GM12892 (cell line): Measurements from ENCODE around the gene ZNRF3.

ENCODE experiments used
- DNase-seq: peaks from one replicate; pipeline ENCODE4 v3.0.0; 2011; ENCODE audit not compliant: insufficient read length
- FAIRE-seq: peaks from 2 replicates; lab custom pipeline; 2011; peaks lifted over from hg19 to GRCh38; lab: Jason Lieb, UNC
- POLR2A ChIP-seq: IDR thresholded peaks from 2 replicates; pipeline ENCODE4 v1.6.1; 2011; ENCODE audit warnings: low read depth, low read length, control low read depth
- POLR2AphosphoS5 ChIP-seq: IDR thresholded peaks from 2 replicates; pipeline ENCODE4 v1.6.1; 2011; ENCODE audit warnings: low read depth, low read length, control low read depth
- TAF1 ChIP-seq: IDR thresholded peaks from 2 replicates; pipeline ENCODE4 v1.6.1; 2011; ENCODE audit warnings: low read depth, mild to moderate bottlenecking, control low read depth, low read length, borderline replicate concordance

Gene ZNRF3

GRCh38 chr22:28986366-28986765 lies 103.0 kb downstream of the ZNRF3 start:
- TF ChIP-seq POLR2AphosphoS5 (no peak), POLR2A (no peak), TAF1 (no peak)
- FAIRE-seq (no peak), DNase-seq (no peak)

DNA sequence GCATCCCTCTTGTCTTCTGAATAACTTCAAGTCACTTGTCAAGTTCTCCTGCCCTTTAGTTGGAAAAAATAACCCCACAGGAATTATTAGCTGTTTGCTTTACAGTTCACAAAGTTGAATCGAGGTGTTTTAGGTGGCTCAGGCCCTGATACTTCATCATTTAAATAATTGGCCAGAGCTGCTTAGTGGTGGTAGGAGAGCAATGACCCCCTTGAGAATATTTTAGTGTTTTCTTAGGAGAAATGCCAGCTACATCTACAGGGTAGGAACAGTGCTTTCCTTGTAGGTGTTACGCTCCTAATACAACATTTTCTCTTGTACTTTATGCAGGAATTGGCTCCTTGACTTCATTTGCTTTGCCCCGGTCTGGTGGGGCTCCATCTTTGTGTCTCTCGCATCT lies 105.1 kb downstream of the ZNRF3 start:
- no peak for TF ChIP-seq POLR2A
- no peak for TF ChIP-seq POLR2AphosphoS5
- TF ChIP-seq TAF1, result no peak
- DNase-seq (no peak), FAIRE-seq (no peak)

- FAIRE-seq (no peak), DNase-seq (no peak)
- TF ChIP-seq TAF1, result no peak
- TF ChIP-seq POLR2AphosphoS5, result no peak
These were observed 105.7 kb downstream of the ZNRF3 start for GRCh38 chr22:28989035-28989464.

DNA sequence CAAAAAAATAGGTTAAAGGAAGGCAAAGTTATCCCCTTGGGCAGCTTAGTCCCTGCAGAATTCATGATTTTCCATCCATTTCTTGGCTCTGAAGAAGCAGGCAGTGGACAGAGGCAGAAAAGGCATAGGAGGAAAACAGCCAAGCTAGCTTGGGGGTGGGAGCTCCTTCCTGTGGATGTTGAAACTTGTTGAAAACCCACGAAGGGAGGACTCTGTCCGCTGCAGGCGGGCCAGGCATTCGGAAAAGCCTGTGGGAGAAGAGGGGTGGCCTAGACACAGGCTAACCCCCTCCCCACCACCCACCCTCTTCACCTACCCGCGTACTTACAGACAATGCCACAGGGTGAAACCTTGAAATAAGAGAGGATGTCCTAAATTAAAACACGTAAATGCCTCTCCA lies 106.1 kb downstream of the ZNRF3 start:
- DNase-seq, result no peak
- no peak for TF ChIP-seq POLR2AphosphoS5
- TF ChIP-seq POLR2A, result no peak
- TF ChIP-seq TAF1, result no peak
- no peak for FAIRE-seq

GRCh38 chr22:28989912-28990311 lies 106.5 kb downstream of the ZNRF3 start:
- TF ChIP-seq POLR2A (no peak), TAF1 (no peak), POLR2AphosphoS5 (no peak)
- DNase-seq, result no peak
- FAIRE-seq, result no peak

GRCh38 chr22:28992565-28993356 lies 109.4 kb downstream of the ZNRF3 start:
- no peak for FAIRE-seq
- no peak for DNase-seq
- no peak for TF ChIP-seq POLR2AphosphoS5
- TF ChIP-seq POLR2A, result no peak
- TF ChIP-seq TAF1, result no peak

DNA sequence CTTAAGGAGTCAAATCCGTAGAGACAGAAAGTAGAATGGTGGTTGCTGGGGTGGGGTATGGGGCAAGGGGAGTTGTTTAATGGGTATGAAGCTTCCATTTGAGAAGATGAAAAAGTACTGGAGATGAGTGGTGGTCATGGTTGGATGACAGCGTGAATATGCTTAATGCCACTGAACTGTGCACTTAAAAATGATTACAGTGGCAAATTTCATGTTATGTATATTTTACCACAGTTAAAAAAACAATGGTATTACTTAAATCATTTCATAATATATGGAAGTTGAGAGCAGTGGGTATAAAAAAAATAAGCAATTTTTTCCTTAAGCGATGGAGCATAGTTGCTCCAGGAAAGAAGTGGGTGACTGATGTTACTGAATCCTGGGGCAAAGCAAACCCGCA lies 111.2 kb downstream of the ZNRF3 start:
- TF ChIP-seq POLR2A (no peak), POLR2AphosphoS5 (no peak), TAF1 (no peak)
- FAIRE-seq (no peak), DNase-seq (no peak)

DNA sequence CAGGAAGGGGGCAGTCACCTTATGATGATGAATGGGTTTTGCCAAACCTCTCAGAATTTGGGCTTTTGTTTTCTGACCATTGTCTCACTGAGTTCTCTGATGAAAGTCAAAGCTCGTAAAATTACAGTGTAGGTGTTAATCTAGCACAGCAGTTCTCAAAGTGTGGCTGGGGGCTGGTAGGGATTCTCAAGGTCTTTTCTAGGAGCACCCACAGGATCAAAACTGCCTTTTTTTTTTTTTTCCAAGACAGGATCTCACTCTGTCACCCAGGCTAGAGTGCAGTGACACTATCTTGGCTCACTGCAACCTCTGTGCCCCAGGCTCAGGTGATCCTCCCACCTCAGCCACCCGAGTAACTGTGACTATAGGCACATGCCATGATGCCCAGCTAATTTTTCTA lies 112.2 kb downstream of the ZNRF3 start:
- no peak for FAIRE-seq
- no peak for DNase-seq
- no peak for TF ChIP-seq POLR2AphosphoS5
- no peak for TF ChIP-seq POLR2A
- no peak for TF ChIP-seq TAF1

GRCh38 chr22:28997342-28997741 lies 114.0 kb downstream of the ZNRF3 start:
- TF ChIP-seq TAF1 (no peak), POLR2AphosphoS5 (no peak), POLR2A (no peak)
- DNase-seq, result no peak

DNA sequence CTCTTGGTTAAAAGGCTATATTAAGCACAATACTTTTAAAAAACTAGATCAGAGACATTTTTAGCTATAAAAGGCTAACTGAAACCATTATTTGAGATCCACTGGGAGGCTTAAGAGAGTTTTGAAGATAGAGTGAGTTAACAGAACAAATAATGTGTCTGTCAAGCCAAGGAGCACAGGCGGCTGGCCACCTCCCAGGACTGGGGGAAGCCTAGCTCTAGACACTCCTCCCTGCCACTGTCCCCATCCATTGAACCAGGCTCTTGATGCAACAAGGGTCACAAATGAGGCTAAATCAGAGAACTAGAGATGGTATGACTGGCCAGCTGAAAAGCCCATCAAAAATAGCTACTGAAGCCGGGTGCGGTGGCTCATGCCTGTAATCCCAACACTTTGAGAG lies 115.3 kb downstream of the ZNRF3 start:
- DNase-seq (no peak), FAIRE-seq (no peak)
- TF ChIP-seq TAF1 (no peak), POLR2AphosphoS5 (no peak), POLR2A (no peak)

More at GRCh38 chr22:28997342-28997741, 114.0 kb downstream of the ZNRF3 start:
- FAIRE-seq, result no peak

GRCh38 chr22:28999510-28999909 lies 116.1 kb downstream of the ZNRF3 start:
- FAIRE-seq, result no peak
- TF ChIP-seq TAF1 (no peak), POLR2AphosphoS5 (no peak), POLR2A (no peak)
- no peak for DNase-seq

GRCh38 chr22:28999919-29000556 lies 116.7 kb downstream of the ZNRF3 start:
- DNase-seq, result no peak
- FAIRE-seq, result no peak
- TF ChIP-seq POLR2A, result no peak
- TF ChIP-seq TAF1, result no peak
- TF ChIP-seq POLR2AphosphoS5, result no peak

DNA sequence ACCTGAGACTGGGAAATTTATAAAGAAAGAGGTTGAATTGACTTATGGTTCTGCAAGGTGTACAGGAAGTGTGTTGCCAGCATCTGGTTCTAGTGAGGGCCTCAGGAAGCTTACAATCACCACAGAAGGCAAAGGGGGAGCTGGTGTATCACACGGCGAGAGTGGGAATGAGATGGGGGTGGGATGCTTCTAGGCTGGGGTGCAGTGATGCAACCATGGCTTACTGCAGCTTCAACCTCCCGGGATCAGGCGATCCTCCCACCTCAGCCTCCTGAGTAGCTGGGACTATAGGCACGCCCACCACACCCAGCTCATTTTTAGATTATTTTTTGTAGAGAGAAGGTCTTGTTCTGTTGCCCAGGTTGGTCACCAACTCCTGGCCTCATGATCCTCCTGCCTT lies 117.3 kb downstream of the ZNRF3 start:
- no peak for FAIRE-seq
- TF ChIP-seq POLR2A, result no peak
- no peak for TF ChIP-seq POLR2AphosphoS5
- TF ChIP-seq TAF1, result no peak
- DNase-seq, result no peak
